Measurements from ENCODE around the gene DDX39B.

DNA sequence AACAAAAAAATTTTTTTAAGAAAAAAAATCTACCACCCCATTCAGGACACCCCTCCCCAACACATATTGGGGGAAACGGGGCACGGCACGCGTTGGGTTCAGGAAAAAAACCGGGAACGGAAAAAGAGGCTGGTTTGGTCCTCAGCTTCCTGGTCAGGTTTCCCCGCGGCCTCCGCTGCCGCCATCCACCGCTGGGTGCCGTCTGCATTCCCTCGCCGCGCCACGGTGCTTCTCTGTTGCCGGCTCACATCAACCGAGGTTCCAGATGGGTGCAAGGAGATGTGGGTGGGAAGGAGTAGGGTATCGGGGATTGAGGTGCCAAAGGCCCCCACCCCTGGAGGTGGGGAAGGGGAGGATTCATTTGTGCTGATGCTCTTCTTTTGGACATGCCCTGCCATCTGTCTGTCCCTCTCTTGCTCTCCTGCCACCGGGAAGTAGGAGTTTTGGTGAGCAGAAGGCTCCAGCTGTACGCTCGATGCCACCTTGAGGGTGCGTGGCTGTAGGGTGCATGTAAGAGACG, 7.2 kb downstream of the DDX39B start:
- TF ChIP-seq, protein P1, sequence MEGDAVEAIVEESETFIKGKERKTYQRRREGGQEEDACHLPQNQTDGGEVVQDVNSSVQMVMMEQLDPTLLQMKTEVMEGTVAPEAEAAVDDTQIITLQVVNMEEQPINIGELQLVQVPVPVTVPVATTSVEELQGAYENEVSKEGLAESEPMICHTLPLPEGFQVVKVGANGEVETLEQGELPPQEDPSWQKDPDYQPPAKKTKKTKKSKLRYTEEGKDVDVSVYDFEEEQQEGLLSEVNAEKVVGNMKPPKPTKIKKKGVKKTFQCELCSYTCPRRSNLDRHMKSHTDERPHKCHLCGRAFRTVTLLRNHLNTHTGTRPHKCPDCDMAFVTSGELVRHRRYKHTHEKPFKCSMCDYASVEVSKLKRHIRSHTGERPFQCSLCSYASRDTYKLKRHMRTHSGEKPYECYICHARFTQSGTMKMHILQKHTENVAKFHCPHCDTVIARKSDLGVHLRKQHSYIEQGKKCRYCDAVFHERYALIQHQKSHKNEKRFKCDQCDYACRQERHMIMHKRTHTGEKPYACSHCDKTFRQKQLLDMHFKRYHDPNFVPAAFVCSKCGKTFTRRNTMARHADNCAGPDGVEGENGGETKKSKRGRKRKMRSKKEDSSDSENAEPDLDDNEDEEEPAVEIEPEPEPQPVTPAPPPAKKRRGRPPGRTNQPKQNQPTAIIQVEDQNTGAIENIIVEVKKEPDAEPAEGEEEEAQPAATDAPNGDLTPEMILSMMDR (IDR thresholded peaks at IDR 0.05), result no peak
- TF ChIP-seq POLR2A (IDR thresholded peaks at IDR 0.05), result no peak
